PC-9 (cell line): Measurements from ENCODE around the gene RPS27. TPM values are rescaled to one million over a fixed set of nuclear protein-coding genes. Genes with fewer than 3 reads are reported as not detected.

Source experiments
- BruUV-seq: library from RNA; stranded (reverse); fragments of 400-500 nt; replicated peaks from 2 replicates; lab custom pipeline; 2021; lab: Mats Ljungman, UMichigan
- CTCF ChIA-PET: fragments of 300-600 bp; sonication (Branson Sonifier 250); formaldehyde crosslinking; loops from one replicate; lab custom pipeline; 2022; ENCODE audit warnings: antibody characterized with exemption; lab: Charles Lee
- POLR2A ChIA-PET: fragments of 300-600 bp; sonication (Branson Sonifier 250); formaldehyde crosslinking; loops from one replicate; lab custom pipeline; 2022; ENCODE audit warnings: antibody characterized with exemption; ENCODE audit not compliant: unreplicated experiment; lab: Charles Lee
- DNase-seq, 2 experiments: peaks; one replicate each; pipeline versions ENCODE4 v3.0.0 to v3.0.0-alpha.2; 2015 to 2022; ENCODE audit warnings: mixed read lengths in 1 of 2
- H2AFZ ChIP-seq: fragments of 200-600 bp; sonication (generic); 2 replicates; pipeline ENCODE4 v1.8.1; 2017; ENCODE audit warnings: antibody characterized with exemption
- H3F3A ChIP-seq: fragments of 200-600 bp; sonication (generic); 2 replicates; pipeline ENCODE4 v1.8.1; 2017; ENCODE audit warnings: antibody characterized with exemption, mild to moderate bottlenecking, low read depth; ENCODE audit not compliant: insufficient read depth
- H3K27ac ChIP-seq: fragments of 200-600 bp; sonication (generic); 2 replicates; pipeline ENCODE4 v1.6.1; 2016; ENCODE audit warnings: mixed run types
- H3K27me3 ChIP-seq: fragments of 200-600 bp; sonication (generic); 2 replicates; pipeline ENCODE4 v1.6.1; 2016; ENCODE audit warnings: low read depth, mixed run types; ENCODE audit not compliant: insufficient read depth
- H3K36me3 ChIP-seq: fragments of 200-600 bp; sonication (generic); 2 replicates; pipeline ENCODE4 v1.6.1; 2016; ENCODE audit warnings: low read depth, mixed run types
- H3K4me1 ChIP-seq: fragments of 200-600 bp; sonication (generic); replicated peaks from 2 replicates; pipeline ENCODE4 v1.6.1; 2016; ENCODE audit warnings: mixed run types; ENCODE audit not compliant: insufficient read depth
- H3K4me2 ChIP-seq: fragments of 200-600 bp; sonication (generic); 2 replicates; pipeline ENCODE4 v1.6.1; 2017; ENCODE audit warnings: mixed run types
- H3K4me3 ChIP-seq: fragments of 200-600 bp; sonication (generic); 2 replicates; pipeline ENCODE4 v1.6.1; 2016; ENCODE audit warnings: mixed run types
- H3K79me2 ChIP-seq: fragments of 200-600 bp; sonication (generic); 2 replicates; pipeline ENCODE4 v1.6.1; 2017; ENCODE audit warnings: low read depth, mixed run types
- H3K9me2 ChIP-seq: fragments of 200-600 bp; sonication (generic); 2 replicates; pipeline ENCODE4 v1.8.1; 2017; ENCODE audit warnings: mild to moderate bottlenecking; ENCODE audit not compliant: insufficient read depth
- H3K9me3 ChIP-seq: fragments of 200-600 bp; sonication (generic); 2 replicates; pipeline ENCODE4 v1.8.1; 2016; ENCODE audit warnings: low read depth; ENCODE audit not compliant: insufficient read depth
- H4K20me1 ChIP-seq: fragments of 200-600 bp; sonication (generic); 2 replicates; pipeline ENCODE4 v1.8.1; 2017; ENCODE audit not compliant: insufficient read depth
- EZH2 ChIP-seq: fragments of 200-600 bp; sonication (generic); IDR thresholded peaks from 2 replicates; pipeline ENCODE4 v1.8.0; 2017; ENCODE audit warnings: antibody characterized with exemption, low read depth
- intact Hi-C: fragments of 100-400 bp; cut with micrococcal nuclease; formaldehyde crosslinking; loops from one replicate; pipeline ENCODE4 v1.10.0; 2022; ENCODE audit not compliant: unreplicated experiment
- total RNA-seq: library from RNA; stranded (reverse); gene quantifications from 2 replicates; pipeline ENCODE4 v1.2.3, GENCODE V29; 2021
- TF ChIP-seq, protein P1 (sequence below): fragments of 200-600 bp; sonication (generic); conservative IDR thresholded peaks from 2 replicates; pipeline ENCODE4 v1.6.1; 2017; ENCODE audit warnings: mixed run types, antibody characterized with exemption, mild to moderate bottlenecking, moderate library complexity

The RPS27 gene
- total RNA-seq, 1 experiment from 2014 or later: 1,409 TPM

DNA sequence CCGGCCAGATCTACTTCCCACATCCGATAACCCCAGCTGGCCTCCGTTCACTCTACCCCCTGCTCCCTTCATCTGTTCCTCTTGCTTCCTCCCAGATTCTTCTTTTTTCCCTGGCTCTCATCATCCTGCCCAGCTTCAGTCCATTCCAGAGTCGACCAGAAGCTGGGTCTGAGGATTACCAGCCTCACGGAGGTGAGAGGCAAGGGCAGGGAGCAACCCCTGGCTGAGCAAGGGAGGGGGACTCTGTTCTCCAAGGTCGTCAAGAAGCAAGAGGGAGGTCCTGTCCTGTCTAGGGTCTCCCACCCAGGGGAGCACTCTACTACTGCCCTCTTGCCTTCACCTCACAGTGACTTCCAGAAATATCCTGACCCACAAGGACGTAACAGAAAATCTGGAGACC is 17.0 kb upstream of the RPS27 start:
- CTCF ChIA-PET: no interaction called here

DNA sequence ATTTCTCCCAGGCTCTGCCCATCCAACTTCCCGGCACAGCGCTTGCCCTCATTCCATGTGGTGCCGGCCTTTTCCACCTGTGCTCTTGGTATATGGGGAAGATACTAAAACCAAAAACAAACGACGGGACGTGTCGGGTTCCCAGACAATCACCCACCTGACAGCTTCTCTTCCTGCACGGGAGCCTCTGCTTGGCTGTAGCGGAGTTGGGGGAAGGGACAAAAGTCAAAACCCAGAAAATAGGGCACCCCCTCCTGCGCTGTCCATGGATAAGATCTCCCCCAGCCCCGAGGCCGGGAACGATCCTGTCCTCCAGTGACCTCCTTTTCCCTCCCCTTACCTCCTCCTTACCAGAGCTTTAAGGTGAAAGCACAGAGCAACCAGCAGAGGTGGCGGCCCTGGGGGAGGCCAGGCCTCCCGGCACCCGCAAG is 13.7 kb upstream of the RPS27 start:
- Histone ChIP-seq H3K79me2 (peaks cover 24% of the 10 kb centered on the region), H4K20me1 (no peaks in the 10 kb centered on the region), H3K36me3 (0 out of 2 replicates have a peak, but pooled peaks cover 19% of the 10 kb centered on the region), H3K4me2 (peak overlapping the region; percentile 75), H3K4me1 (peaks cover 15% of the 10 kb centered on the region; the same call in 1 of the 2 replicates), H3K9me3 (no peaks in the 10 kb centered on the region), H2AFZ (peak overlapping the region; percentile 92), H3K27me3 (no peaks in the 10 kb centered on the region), H3K9me2 (no peaks in the 10 kb centered on the region), H3F3A (peaks cover 40% of the 10 kb centered on the region), H3K4me3 (peak overlapping the region; percentile 91), H3K27ac (peak overlapping the region; percentile 58)
- ChIA-PET CTCF (interaction anchor here (1.0 to 1.3 kb wide), 2 partner anchors 9 to 10 kb away, joined by 4 to 6 read pairs; partner anchors contain the start of gene CREB3L4), POLR2A (interaction anchor here (0.5 to 0.8 kb wide), 5 partner anchors 95 to 442 kb away, joined by 3 to 5 read pairs (median 4); no protein-coding TSS in a partner anchor)
- BruUV-seq: no TSS peak
- no peak for TF ChIP-seq EZH2
- TF ChIP-seq, protein P1, sequence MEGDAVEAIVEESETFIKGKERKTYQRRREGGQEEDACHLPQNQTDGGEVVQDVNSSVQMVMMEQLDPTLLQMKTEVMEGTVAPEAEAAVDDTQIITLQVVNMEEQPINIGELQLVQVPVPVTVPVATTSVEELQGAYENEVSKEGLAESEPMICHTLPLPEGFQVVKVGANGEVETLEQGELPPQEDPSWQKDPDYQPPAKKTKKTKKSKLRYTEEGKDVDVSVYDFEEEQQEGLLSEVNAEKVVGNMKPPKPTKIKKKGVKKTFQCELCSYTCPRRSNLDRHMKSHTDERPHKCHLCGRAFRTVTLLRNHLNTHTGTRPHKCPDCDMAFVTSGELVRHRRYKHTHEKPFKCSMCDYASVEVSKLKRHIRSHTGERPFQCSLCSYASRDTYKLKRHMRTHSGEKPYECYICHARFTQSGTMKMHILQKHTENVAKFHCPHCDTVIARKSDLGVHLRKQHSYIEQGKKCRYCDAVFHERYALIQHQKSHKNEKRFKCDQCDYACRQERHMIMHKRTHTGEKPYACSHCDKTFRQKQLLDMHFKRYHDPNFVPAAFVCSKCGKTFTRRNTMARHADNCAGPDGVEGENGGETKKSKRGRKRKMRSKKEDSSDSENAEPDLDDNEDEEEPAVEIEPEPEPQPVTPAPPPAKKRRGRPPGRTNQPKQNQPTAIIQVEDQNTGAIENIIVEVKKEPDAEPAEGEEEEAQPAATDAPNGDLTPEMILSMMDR: no peak
- no peak for DNase-seq
- intact Hi-C loops: loop anchor here (2.0 kb wide), 1 partner anchor 156 kb away; no protein-coding TSS in a partner anchor

More for the DNA sequence above, 17.0 kb upstream of the RPS27 start:
- Histone ChIP-seq H3K4me1 (peaks cover 21% of the 10 kb centered on the region; the same call in 1 of the 2 replicates), H3K27ac (no peak overlapping the region), H3K9me3 (no peaks in the 10 kb centered on the region), H3K4me2 (no peak overlapping the region), H3K9me2 (no peaks in the 10 kb centered on the region), H3F3A (peaks cover 35% of the 10 kb centered on the region), H4K20me1 (no peaks in the 10 kb centered on the region), H3K36me3 (0 out of 2 replicates have a peak, but pooled peaks cover 19% of the 10 kb centered on the region), H2AFZ (no peak overlapping the region), H3K4me3 (no peak overlapping the region), H3K79me2 (peaks cover 24% of the 10 kb centered on the region), H3K27me3 (no peaks in the 10 kb centered on the region)
- intact Hi-C loops: no loop called here
- no TSS peak for BruUV-seq
- no peak for DNase-seq
- POLR2A ChIA-PET: no interaction called here
- TF ChIP-seq, protein P1: no peak
- no peak for TF ChIP-seq EZH2

DNA sequence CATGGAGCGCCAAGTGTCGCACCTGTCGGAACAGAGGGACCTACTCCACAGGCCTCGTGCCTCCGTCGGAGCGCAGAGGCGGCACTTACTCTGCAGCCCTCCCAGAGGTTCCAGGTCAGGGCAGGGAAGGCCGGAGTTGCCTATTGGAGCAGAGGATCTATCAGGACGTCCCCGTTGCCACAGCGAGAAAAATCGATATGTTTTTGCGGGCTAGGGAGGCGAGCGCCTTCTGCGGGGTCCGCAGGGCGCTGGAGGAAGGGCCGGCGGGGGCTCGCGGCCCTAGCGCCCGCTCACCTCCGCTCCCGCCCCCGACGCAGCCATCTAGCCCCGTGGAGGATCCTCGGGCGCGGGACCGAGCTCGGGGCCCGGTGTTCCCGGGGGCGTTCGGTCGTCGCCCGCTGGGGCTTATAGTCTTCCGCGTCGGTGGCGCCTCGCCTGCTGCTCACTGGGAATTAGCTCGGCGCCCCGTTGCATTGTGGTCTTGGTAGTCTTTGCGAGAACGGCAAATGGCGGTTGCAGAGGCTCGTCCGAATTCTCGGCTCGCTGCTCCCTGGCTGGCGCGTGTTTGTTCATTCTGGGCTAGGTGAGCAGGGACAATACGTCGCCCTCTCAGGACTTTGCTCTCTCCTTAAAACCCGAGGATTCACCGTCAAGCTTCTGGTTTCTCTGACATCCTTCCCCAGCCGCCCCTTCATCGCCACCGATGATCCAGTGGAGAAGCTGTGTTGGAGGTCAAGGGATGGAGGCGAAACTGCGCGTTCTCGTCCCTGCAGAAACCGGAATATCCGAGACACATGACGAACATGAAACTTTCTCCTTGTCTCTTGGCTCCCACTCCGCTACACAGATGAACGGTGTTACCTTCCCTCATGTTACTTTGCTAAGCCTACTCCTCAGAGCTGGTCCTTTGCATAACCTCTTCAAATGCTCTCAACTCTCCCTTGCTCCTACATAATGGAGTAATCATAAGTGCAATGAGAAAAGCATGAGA is 13.0 kb upstream of the RPS27 start, which contains the start of gene JTB:
Gene JTB (minus strand): TSS at position 425 of the 991 bp plus-strand sequence. CDS start 422 bp downstream, at position 3.
- Histone ChIP-seq H3K4me1 (peaks cover 15% of the 10 kb centered on the region; the same call in 1 of the 2 replicates), H3K27ac (peak within 1 kb of the TSS; percentile 58), H3K4me3 (peak within 1 kb of the TSS; percentile 91), H3K79me2 (peaks cover 24% of the 10 kb centered on the region), H3K4me2 (peak within 1 kb of the TSS; percentile 75), H3K9me2 (no peaks in the 10 kb centered on the region), H3K9me3 (no peaks in the 10 kb centered on the region), H3F3A (peaks cover 35% of the 10 kb centered on the region), H4K20me1 (no peaks in the 10 kb centered on the region), H3K27me3 (no peaks in the 10 kb centered on the region), H2AFZ (peak within 1 kb of the TSS; percentile 92), H3K36me3 (0 out of 2 replicates have a peak, but pooled peaks cover 19% of the 10 kb centered on the region)
- TSS peak; percentile 32 for BruUV-seq
- no peak for TF ChIP-seq EZH2
- TF ChIP-seq, protein P1: no peak
- ChIA-PET POLR2A (interaction anchor here (0.5 to 1.1 kb wide), 9 partner anchors 10 to 442 kb away, joined by 3 to 13 read pairs (median 4); partner anchors contain the start of genes CREB3L4 and SLC39A1), CTCF (interaction anchor here (0.7 to 1.3 kb wide), 3 partner anchors 10 to 204 kb away, joined by 4 to 6 read pairs (median 4); partner anchors contain the start of gene CREB3L4)
- intact Hi-C loops: loop anchor here (2.0 kb wide), 1 partner anchor 157 kb away; no protein-coding TSS in a partner anchor
- DNase-seq: peak; percentile 68 to 73
